ENCODE data around the gene ZNF407.

ZNF407 gene

DNA sequence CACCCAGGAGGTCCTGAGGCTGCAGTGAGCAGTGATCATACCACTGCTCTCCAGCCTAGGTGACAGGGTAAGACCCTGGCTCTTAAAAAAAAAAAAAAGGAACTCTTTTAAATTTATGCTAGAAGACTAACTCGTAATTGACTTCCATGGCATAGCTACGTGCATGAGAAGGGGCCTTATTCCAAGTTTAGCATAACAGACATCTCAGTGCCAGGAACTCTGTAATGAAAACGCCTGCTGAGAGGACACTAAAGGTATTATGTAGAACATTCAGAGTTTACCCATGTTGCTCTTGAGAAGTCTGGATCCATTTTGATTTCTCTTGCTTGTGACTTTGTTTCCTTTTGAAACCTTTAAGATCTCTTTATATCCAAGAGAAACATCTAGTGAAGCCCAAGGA is 276.0 kb downstream of the ZNF407 start:
- TF ChIP-seq, protein P1, sequence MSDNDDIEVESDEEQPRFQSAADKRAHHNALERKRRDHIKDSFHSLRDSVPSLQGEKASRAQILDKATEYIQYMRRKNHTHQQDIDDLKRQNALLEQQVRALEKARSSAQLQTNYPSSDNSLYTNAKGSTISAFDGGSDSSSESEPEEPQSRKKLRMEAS (IDR thresholded peaks at IDR 0.05) = no peak
- TF ChIP-seq TAF1 (IDR thresholded peaks at IDR 0.05; ENCODE audit: low read depth) (no peak), TEAD4 (IDR thresholded peaks at IDR 0.05) (no peak), CREB1 (IDR thresholded peaks at IDR 0.05; ENCODE audit: low read depth) (no peak), CEBPB (IDR thresholded peaks at IDR 0.05) (no peak), FOXM1 (IDR thresholded peaks at IDR 0.05; ENCODE audit: borderline replicate concordance, low read depth) (no peak), YY1 (IDR thresholded peaks at IDR 0.05; ENCODE audit: low read depth) (no peak), NFIC (IDR thresholded peaks at IDR 0.05) (no peak), EP300 (IDR thresholded peaks at IDR 0.05; ENCODE audit: borderline replicate concordance) (no peak)
- TF ChIP-seq, protein P2, sequence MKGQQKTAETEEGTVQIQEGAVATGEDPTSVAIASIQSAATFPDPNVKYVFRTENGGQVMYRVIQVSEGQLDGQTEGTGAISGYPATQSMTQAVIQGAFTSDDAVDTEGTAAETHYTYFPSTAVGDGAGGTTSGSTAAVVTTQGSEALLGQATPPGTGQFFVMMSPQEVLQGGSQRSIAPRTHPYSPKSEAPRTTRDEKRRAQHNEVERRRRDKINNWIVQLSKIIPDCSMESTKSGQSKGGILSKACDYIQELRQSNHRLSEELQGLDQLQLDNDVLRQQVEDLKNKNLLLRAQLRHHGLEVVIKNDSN (IDR thresholded peaks at IDR 0.05) = no peak

DNA sequence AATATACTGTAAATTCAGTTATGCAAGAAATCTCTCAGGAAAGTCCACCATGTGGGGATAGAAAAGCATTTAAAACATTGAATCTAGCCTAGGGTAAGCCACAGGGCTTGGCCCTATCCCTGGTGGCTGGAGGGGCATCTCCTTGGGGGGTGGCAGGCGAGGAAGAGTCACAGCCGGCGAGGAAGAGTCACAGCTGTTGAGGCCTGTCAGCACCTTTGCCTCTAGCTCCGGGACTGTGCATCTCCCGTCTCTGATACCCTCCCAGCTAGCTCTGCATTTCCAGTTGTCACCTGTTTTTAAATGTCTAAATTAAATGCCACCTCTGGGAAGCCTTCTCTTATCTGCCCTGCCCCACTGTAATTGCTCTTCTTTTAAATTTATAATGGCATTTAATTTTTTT is 276.7 kb downstream of the ZNF407 start:
- TF ChIP-seq FOXM1 (IDR thresholded peaks at IDR 0.05; ENCODE audit: borderline replicate concordance, low read depth) = no peak
- TF ChIP-seq YY1 (IDR thresholded peaks at IDR 0.05; ENCODE audit: low read depth) = no peak
- no peak for TF ChIP-seq ZBTB7A (IDR thresholded peaks at IDR 0.05; ENCODE audit: low read depth)
- TF ChIP-seq EGR1 (IDR thresholded peaks at IDR 0.05) = no peak
- no peak for TF ChIP-seq CEBPB (IDR thresholded peaks at IDR 0.05)
- TF ChIP-seq CREB1 (IDR thresholded peaks at IDR 0.05; ENCODE audit: low read depth) = no peak
- no peak for TF ChIP-seq RAD21 (IDR thresholded peaks at IDR 0.05; ENCODE audit: low read depth)
- TF ChIP-seq TAF1 (IDR thresholded peaks at IDR 0.05; ENCODE audit: low read depth) = no peak
- TF ChIP-seq NFIC (IDR thresholded peaks at IDR 0.05) = no peak

DNA sequence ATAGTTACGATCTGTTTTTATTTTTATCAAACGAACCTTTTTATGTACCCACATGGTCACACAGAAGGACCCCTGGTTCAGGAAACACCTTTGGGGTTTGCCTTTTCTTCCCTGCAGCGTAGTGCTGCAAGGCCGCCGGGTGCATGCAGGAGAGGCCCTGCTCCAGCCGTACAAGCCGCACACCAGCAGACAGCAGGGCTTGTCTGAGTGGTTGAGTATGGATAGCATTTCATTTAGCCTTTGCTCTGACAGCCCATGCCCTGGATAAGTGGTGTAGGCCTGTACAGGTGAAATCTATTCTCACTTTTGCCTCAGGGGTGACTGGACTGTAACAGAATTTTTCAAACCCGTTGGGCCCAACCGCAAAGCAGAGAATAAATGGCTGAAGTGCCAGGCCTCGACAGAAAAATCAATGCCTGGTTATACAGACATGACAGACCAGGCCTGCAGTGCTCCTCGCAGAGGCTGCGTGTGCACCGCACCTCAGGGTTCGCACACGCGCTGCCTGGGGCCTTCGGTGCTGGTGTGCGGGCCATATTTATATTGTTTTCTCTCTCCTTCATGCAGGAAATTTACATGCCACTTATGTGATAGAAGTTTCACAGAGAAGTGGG is 279.1 kb downstream of the ZNF407 start:
- TF ChIP-seq TAF1 (IDR thresholded peaks at IDR 0.05; ENCODE audit: low read depth) = no peak
- no peak for TF ChIP-seq EGR1 (IDR thresholded peaks at IDR 0.05)
- TF ChIP-seq, protein P3, sequence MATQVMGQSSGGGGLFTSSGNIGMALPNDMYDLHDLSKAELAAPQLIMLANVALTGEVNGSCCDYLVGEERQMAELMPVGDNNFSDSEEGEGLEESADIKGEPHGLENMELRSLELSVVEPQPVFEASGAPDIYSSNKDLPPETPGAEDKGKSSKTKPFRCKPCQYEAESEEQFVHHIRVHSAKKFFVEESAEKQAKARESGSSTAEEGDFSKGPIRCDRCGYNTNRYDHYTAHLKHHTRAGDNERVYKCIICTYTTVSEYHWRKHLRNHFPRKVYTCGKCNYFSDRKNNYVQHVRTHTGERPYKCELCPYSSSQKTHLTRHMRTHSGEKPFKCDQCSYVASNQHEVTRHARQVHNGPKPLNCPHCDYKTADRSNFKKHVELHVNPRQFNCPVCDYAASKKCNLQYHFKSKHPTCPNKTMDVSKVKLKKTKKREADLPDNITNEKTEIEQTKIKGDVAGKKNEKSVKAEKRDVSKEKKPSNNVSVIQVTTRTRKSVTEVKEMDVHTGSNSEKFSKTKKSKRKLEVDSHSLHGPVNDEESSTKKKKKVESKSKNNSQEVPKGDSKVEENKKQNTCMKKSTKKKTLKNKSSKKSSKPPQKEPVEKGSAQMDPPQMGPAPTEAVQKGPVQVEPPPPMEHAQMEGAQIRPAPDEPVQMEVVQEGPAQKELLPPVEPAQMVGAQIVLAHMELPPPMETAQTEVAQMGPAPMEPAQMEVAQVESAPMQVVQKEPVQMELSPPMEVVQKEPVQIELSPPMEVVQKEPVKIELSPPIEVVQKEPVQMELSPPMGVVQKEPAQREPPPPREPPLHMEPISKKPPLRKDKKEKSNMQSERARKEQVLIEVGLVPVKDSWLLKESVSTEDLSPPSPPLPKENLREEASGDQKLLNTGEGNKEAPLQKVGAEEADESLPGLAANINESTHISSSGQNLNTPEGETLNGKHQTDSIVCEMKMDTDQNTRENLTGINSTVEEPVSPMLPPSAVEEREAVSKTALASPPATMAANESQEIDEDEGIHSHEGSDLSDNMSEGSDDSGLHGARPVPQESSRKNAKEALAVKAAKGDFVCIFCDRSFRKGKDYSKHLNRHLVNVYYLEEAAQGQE (IDR thresholded peaks at IDR 0.05; ENCODE audit: low read depth) = no peak
- TF ChIP-seq RAD21 (IDR thresholded peaks at IDR 0.05; ENCODE audit: low read depth) = no peak
- no peak for TF ChIP-seq NFIC (IDR thresholded peaks at IDR 0.05)

DNA sequence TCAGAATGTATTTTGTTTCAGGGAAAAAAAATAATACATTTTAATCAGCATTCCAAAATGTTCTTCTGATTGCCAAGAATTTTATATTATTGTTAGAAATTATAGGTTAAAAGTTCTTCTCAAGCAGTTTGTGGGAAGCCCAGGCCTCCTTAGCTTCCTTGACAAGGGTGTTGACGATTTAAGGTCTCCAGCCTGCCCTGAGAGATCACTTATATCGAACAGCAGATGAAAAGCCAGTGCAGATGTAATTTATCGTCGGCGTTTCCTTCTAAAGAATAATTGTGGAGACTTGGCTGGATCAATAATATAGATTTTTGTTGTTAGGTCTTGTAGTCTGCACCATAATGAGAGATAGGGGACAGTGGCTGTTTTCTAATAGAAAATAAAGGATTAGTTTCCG is 280.6 kb downstream of the ZNF407 start:
- TF ChIP-seq YY1 (IDR thresholded peaks at IDR 0.05; ENCODE audit: low read depth) (no peak), CEBPB (IDR thresholded peaks at IDR 0.05) (no peak), TCF12 (IDR thresholded peaks at IDR 0.05; ENCODE audit: low read depth) (no peak), EGR1 (IDR thresholded peaks at IDR 0.05) (no peak), FOXM1 (IDR thresholded peaks at IDR 0.05; ENCODE audit: borderline replicate concordance, low read depth) (no peak), NFIC (IDR thresholded peaks at IDR 0.05) (no peak), EP300 (IDR thresholded peaks at IDR 0.05; ENCODE audit: borderline replicate concordance) (no peak)
- TF ChIP-seq, protein P3 (IDR thresholded peaks at IDR 0.05; ENCODE audit: low read depth) = no peak

DNA sequence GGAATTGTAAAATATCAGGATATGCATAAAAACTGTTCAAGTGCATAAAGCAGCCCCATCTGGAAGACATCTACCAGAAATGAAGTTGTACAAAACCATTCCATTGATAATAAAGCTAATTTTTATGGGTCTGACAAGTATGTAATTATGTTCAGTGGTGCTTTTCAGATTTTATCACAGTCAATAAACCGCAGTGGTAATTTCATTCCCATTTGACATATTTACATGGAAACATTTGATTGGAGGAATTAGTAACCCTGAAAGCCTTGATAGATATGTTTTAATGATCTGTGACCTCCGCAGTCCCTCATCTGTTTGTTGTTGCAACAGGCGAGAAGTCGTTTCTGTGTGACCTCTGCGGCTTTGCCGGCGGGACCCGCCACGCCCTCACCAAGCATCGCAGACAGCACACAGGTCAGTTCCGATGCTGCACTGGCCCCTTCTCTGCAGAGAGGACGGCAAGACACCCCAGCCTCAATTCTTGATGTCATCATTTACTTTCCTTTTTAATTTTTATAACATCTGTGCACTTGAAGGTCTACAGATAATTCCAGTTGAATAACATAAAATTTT is 283.1 kb downstream of the ZNF407 start:
- TF ChIP-seq ZBTB7A (IDR thresholded peaks at IDR 0.05; ENCODE audit: low read depth) (no peak), FOXM1 (IDR thresholded peaks at IDR 0.05; ENCODE audit: borderline replicate concordance, low read depth) (no peak), NFIC (IDR thresholded peaks at IDR 0.05) (no peak), EP300 (IDR thresholded peaks at IDR 0.05; ENCODE audit: borderline replicate concordance) (no peak), RAD21 (IDR thresholded peaks at IDR 0.05; ENCODE audit: low read depth) (no peak), YY1 (IDR thresholded peaks at IDR 0.05; ENCODE audit: low read depth) (no peak), CREB1 (IDR thresholded peaks at IDR 0.05; ENCODE audit: low read depth) (no peak)
- TF ChIP-seq, protein P1 (IDR thresholded peaks at IDR 0.05) = no peak

DNA sequence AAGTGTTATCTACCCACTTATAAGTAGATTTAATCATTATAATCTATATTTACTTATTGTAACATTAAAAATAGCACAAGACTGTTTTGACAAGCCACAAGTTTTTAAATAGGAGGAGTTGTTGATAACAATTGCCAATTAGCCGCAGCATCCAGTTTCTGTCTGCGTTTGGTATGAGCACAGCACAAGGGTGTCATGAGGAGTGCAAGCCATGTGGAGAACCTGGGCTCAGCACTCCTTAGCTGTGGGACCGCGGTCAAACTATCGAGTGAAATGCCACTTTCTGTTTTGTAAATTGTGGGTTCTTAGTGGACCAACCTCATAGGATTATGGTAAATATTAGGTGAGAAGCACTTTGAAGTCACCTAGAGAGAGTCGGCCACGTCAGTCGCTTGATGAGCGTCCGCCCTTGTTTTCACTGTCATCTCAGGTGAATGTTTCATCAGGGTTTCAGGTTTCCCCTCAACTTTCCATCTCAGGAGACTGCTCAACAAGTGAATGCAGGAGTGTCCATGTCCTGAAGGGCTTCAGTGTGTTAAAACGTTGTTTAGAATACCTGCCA is 294.5 kb downstream of the ZNF407 start:
- TF ChIP-seq EP300 (IDR thresholded peaks at IDR 0.05; ENCODE audit: borderline replicate concordance) (no peak), ZBTB7A (IDR thresholded peaks at IDR 0.05; ENCODE audit: low read depth) (no peak), YY1 (IDR thresholded peaks at IDR 0.05; ENCODE audit: low read depth) (no peak), NFIC (IDR thresholded peaks at IDR 0.05) (no peak), RAD21 (IDR thresholded peaks at IDR 0.05; ENCODE audit: low read depth) (no peak), TCF12 (IDR thresholded peaks at IDR 0.05; ENCODE audit: low read depth) (no peak), CEBPB (IDR thresholded peaks at IDR 0.05) (no peak), TAF1 (IDR thresholded peaks at IDR 0.05; ENCODE audit: low read depth) (no peak), TEAD4 (IDR thresholded peaks at IDR 0.05) (no peak), FOXM1 (IDR thresholded peaks at IDR 0.05; ENCODE audit: borderline replicate concordance, low read depth) (no peak)
- TF ChIP-seq, protein P1 (IDR thresholded peaks at IDR 0.05) = no peak
- TF ChIP-seq, protein P3 (IDR thresholded peaks at IDR 0.05; ENCODE audit: low read depth) = no peak
- TF ChIP-seq, protein P2 (IDR thresholded peaks at IDR 0.05) = no peak

All from Ishikawa (cell line).